Esophagus muscularis mucosa (tissue), 3 donors: ENCODE results near the gene CACNA1G.

Source experiments
- CTCF ChIP-seq, 3 experiments: fragments of 200-600 bp in 2 of 3; fragments of 450-650 bp in 1 of 3; sonication (generic) in 2 of 3; IDR thresholded peaks; one replicate each; pipeline ENCODE4 v1.5.1; 2017 to 2019; ENCODE audit warnings: antibody characterized with exemption in 3 of 3, mild to moderate bottlenecking in 2 of 3, moderate library complexity in 1 of 3
- POLR2A ChIP-seq: fragments of 450-650 bp; IDR thresholded peaks from one replicate; pipeline ENCODE4 v1.6.1; 2017; ENCODE audit warnings: antibody characterized with exemption, moderate library complexity, mild to moderate bottlenecking, low read depth

DNA sequence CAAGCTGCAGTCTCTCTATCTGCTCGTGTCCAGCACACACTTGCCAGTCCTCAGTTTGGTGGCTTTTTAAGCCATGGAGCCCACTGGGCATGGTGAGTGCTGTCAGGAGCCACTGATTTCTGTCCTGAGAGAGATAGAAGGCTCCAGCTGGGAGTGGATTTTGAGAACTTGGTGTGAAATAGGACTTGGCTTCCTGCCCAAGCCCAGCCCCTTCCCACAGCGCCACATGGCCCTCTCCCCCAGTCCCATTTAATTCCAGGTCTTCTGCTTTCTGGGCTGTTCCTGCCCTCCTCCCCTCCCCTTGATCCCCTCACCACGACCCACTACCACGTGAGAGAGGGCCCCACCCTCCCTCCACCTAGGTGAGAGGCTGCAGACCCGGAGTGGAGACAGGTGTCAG is 59.7 kb downstream of the CACNA1G start:
- TF ChIP-seq CTCF (IDR thresholded peaks at IDR 0.05) (no peak), POLR2A (no peak)
